ENCODE measurements around the gene SIK3.

The SIK3 gene

GRCh38 chr11:116917632-116918031 is 180.6 kb downstream of the SIK3 start:
- Histone ChIP-seq H3K27me3 (ENCODE audit: insufficient read depth, low read length) (no peaks in the 10 kb centered on the region), H3K9ac (ENCODE audit: low read depth, low read length) (no peak overlapping the region), H3K9me3 (ENCODE audit: insufficient read depth, low read depth, low read length) (no peaks in the 10 kb centered on the region), H3K27ac (ENCODE audit: low read depth, low read length) (no peak overlapping the region), H3K4me3 (ENCODE audit: low read length) (no peak overlapping the region), H3K36me3 (ENCODE audit: insufficient read depth, low read length) (peaks cover 7% of the 10 kb centered on the region; the same call in 1 of the 2 replicates), H3K4me1 (ENCODE audit: insufficient read depth, low read length) (no peaks in the 10 kb centered on the region)
- WGBS = 91% methylated on average over 3 of the region's 5 CpGs

- Histone ChIP-seq H3K9me3 (ENCODE audit: insufficient read depth, low read depth, low read length) (no peaks in the 10 kb centered on the region), H3K36me3 (ENCODE audit: insufficient read depth, low read length) (no peaks in the 10 kb centered on the region), H3K27ac (ENCODE audit: low read depth, low read length) (no peak overlapping the region), H3K4me1 (ENCODE audit: insufficient read depth, low read length) (no peaks in the 10 kb centered on the region), H3K4me3 (ENCODE audit: low read length) (no peak overlapping the region), H3K27me3 (ENCODE audit: insufficient read depth, low read length) (no peaks in the 10 kb centered on the region), H3K9ac (ENCODE audit: low read depth, low read length) (no peak overlapping the region)
- WGBS = 95% methylated on average over 10 of the region's 12 CpGs
These were observed 181.3 kb downstream of the SIK3 start for GRCh38 chr11:116916886-116917285.

GRCh38 chr11:116916052-116916451 is 182.2 kb downstream of the SIK3 start:
- H3K27me3 ChIP-seq (ENCODE audit: insufficient read depth, low read length) = no peaks in the 10 kb centered on the region
- no peaks in the 10 kb centered on the region for H3K9me3 ChIP-seq (ENCODE audit: insufficient read depth, low read depth, low read length)
- no peak overlapping the region for H3K27ac ChIP-seq (ENCODE audit: low read depth, low read length)
- no peaks in the 10 kb centered on the region for H3K4me1 ChIP-seq (ENCODE audit: insufficient read depth, low read length)
- no CpG with 5 or more reads among the region's 2 CpGs for WGBS
- H3K4me3 ChIP-seq (ENCODE audit: low read length) = no peak overlapping the region
- no peaks in the 10 kb centered on the region for H3K36me3 ChIP-seq (ENCODE audit: insufficient read depth, low read length)
- H3K9ac ChIP-seq (ENCODE audit: low read depth, low read length) = no peak overlapping the region

- no peaks in the 10 kb centered on the region for H3K4me1 ChIP-seq (ENCODE audit: insufficient read depth, low read length)
- no peaks in the 10 kb centered on the region for H3K36me3 ChIP-seq (ENCODE audit: insufficient read depth, low read length)
- H3K9ac ChIP-seq (ENCODE audit: low read depth, low read length) = no peak overlapping the region
- H3K27ac ChIP-seq (ENCODE audit: low read depth, low read length) = no peak overlapping the region
- no peaks in the 10 kb centered on the region for H3K27me3 ChIP-seq (ENCODE audit: insufficient read depth, low read length)
- no peak overlapping the region for H3K4me3 ChIP-seq (ENCODE audit: low read length)
- no peaks in the 10 kb centered on the region for H3K9me3 ChIP-seq (ENCODE audit: insufficient read depth, low read depth, low read length)
These were observed 185.2 kb downstream of the SIK3 start for GRCh38 chr11:116913000-116913399.

- WGBS = 98% methylated on average over 7 of the region's 7 CpGs
- Histone ChIP-seq H3K27me3 (ENCODE audit: insufficient read depth, low read length) (no peaks in the 10 kb centered on the region), H3K4me1 (ENCODE audit: insufficient read depth, low read length) (no peaks in the 10 kb centered on the region), H3K9me3 (ENCODE audit: insufficient read depth, low read depth, low read length) (no peaks in the 10 kb centered on the region), H3K4me3 (ENCODE audit: low read length) (no peak overlapping the region), H3K9ac (ENCODE audit: low read depth, low read length) (no peak overlapping the region), H3K36me3 (ENCODE audit: insufficient read depth, low read length) (no peaks in the 10 kb centered on the region), H3K27ac (ENCODE audit: low read depth, low read length) (no peak overlapping the region)
These were observed 186.1 kb downstream of the SIK3 start for GRCh38 chr11:116911976-116912734.

- Histone ChIP-seq H3K9me3 (ENCODE audit: insufficient read depth, low read depth, low read length) (no peaks in the 10 kb centered on the region), H3K4me3 (ENCODE audit: low read length) (no peak overlapping the region), H3K4me1 (ENCODE audit: insufficient read depth, low read length) (no peaks in the 10 kb centered on the region), H3K27me3 (ENCODE audit: insufficient read depth, low read length) (no peaks in the 10 kb centered on the region), H3K9ac (ENCODE audit: low read depth, low read length) (no peak overlapping the region), H3K27ac (ENCODE audit: low read depth, low read length) (no peak overlapping the region), H3K36me3 (ENCODE audit: insufficient read depth, low read length) (peaks cover under 1% of the 10 kb centered on the region; the same call in 1 of the 2 replicates)
- 94% methylated on average over 3 of the region's 4 CpGs for WGBS
These were observed 187.4 kb downstream of the SIK3 start for GRCh38 chr11:116910847-116911246.

- Histone ChIP-seq H3K27me3 (ENCODE audit: insufficient read depth, low read length) (no peaks in the 10 kb centered on the region), H3K4me3 (ENCODE audit: low read length) (no peak overlapping the region), H3K36me3 (ENCODE audit: insufficient read depth, low read length) (peaks cover 3% of the 10 kb centered on the region; the same call in 1 of the 2 replicates), H3K27ac (ENCODE audit: low read depth, low read length) (no peak overlapping the region), H3K4me1 (ENCODE audit: insufficient read depth, low read length) (no peaks in the 10 kb centered on the region), H3K9ac (ENCODE audit: low read depth, low read length) (no peak overlapping the region), H3K9me3 (ENCODE audit: insufficient read depth, low read depth, low read length) (no peaks in the 10 kb centered on the region)
- 100% methylated on average over 2 of the region's 2 CpGs for WGBS
These were observed 187.8 kb downstream of the SIK3 start for GRCh38 chr11:116910378-116910777.

GRCh38 chr11:116909245-116909644 is 189.0 kb downstream of the SIK3 start:
- Histone ChIP-seq H3K4me1 (ENCODE audit: insufficient read depth, low read length) (no peaks in the 10 kb centered on the region), H3K27me3 (ENCODE audit: insufficient read depth, low read length) (no peaks in the 10 kb centered on the region), H3K36me3 (ENCODE audit: insufficient read depth, low read length) (peaks cover 3% of the 10 kb centered on the region; the same call in 1 of the 2 replicates), H3K27ac (ENCODE audit: low read depth, low read length) (no peak overlapping the region), H3K4me3 (ENCODE audit: low read length) (no peak overlapping the region), H3K9ac (ENCODE audit: low read depth, low read length) (no peak overlapping the region), H3K9me3 (ENCODE audit: insufficient read depth, low read depth, low read length) (no peaks in the 10 kb centered on the region)
- WGBS = 100% methylated on average over 1 of the region's 1 CpG

GRCh38 chr11:116906479-116906878 is 191.7 kb downstream of the SIK3 start:
- Histone ChIP-seq H3K36me3 (ENCODE audit: insufficient read depth, low read length) (peaks cover 3% of the 10 kb centered on the region; the same call in 1 of the 2 replicates), H3K4me1 (ENCODE audit: insufficient read depth, low read length) (no peaks in the 10 kb centered on the region), H3K4me3 (ENCODE audit: low read length) (no peak overlapping the region), H3K9me3 (ENCODE audit: insufficient read depth, low read depth, low read length) (no peaks in the 10 kb centered on the region), H3K27me3 (ENCODE audit: insufficient read depth, low read length) (no peaks in the 10 kb centered on the region), H3K27ac (ENCODE audit: low read depth, low read length) (no peak overlapping the region), H3K9ac (ENCODE audit: low read depth, low read length) (no peak overlapping the region)
- 92% methylated on average over 6 of the region's 6 CpGs for WGBS

GRCh38 chr11:116903090-116903489 is 195.1 kb downstream of the SIK3 start:
- Histone ChIP-seq H3K4me1 (ENCODE audit: insufficient read depth, low read length) (no peaks in the 10 kb centered on the region), H3K9ac (ENCODE audit: low read depth, low read length) (no peak overlapping the region), H3K27me3 (ENCODE audit: insufficient read depth, low read length) (no peaks in the 10 kb centered on the region), H3K4me3 (ENCODE audit: low read length) (no peak overlapping the region), H3K9me3 (ENCODE audit: insufficient read depth, low read depth, low read length) (peaks cover 3% of the 10 kb centered on the region; the same call in 1 of the 2 replicates), H3K36me3 (ENCODE audit: insufficient read depth, low read length) (peaks cover 8% of the 10 kb centered on the region; the same call in 1 of the 2 replicates), H3K27ac (ENCODE audit: low read depth, low read length) (no peak overlapping the region)
- 93% methylated on average over 1 of the region's 1 CpG for WGBS

- Histone ChIP-seq H3K27ac (ENCODE audit: low read depth, low read length) (no peak overlapping the region), H3K9ac (ENCODE audit: low read depth, low read length) (no peak overlapping the region), H3K4me1 (ENCODE audit: insufficient read depth, low read length) (no peaks in the 10 kb centered on the region), H3K9me3 (ENCODE audit: insufficient read depth, low read depth, low read length) (peaks cover 3% of the 10 kb centered on the region; the same call in 1 of the 2 replicates), H3K27me3 (ENCODE audit: insufficient read depth, low read length) (no peaks in the 10 kb centered on the region), H3K36me3 (ENCODE audit: insufficient read depth, low read length) (peaks cover 8% of the 10 kb centered on the region; the same call in 1 of the 2 replicates), H3K4me3 (ENCODE audit: low read length) (no peak overlapping the region)
- WGBS = 85% methylated on average over 2 of the region's 2 CpGs
These were observed 196.1 kb downstream of the SIK3 start for GRCh38 chr11:116901964-116902688.
